Endothelial cell of umbilical vein (primary cell): ENCODE measurements around the gene SDC1. TPM values are rescaled to one million over a fixed set of nuclear protein-coding genes. Genes with fewer than 3 reads are reported as not detected.

Experiments used
- BruUV-seq: library from RNA; stranded (reverse); fragments of 400-500 nt; replicated peaks from 2 replicates; lab custom pipeline; 2021; lab: Mats Ljungman, UMichigan
- CTCF ChIA-PET: fragments of 300-600, 350-600 bp; sonication (Branson Sonifier 250); formaldehyde crosslinking; loops from one replicate; lab custom pipeline; 2021; ENCODE audit warnings: antibody characterized with exemption, inconsistent platforms; lab: Charles Lee
- POLR2A ChIA-PET: fragments of 300-600, 350-600 bp; sonication (Branson Sonifier 250); formaldehyde crosslinking; loops from one replicate; lab custom pipeline; 2021; ENCODE audit warnings: antibody characterized with exemption, inconsistent platforms; lab: Charles Lee
- DNase-seq: peaks from one replicate; pipeline ENCODE4 v3.0.0-alpha.2; 2011; ENCODE audit warnings: low read depth, low spot score
- FAIRE-seq: peaks from 2 replicates; lab custom pipeline; 2011; peaks lifted over from hg19 to GRCh38; lab: Jason Lieb, UNC
- H2AFZ ChIP-seq: 2 replicates; pipeline ENCODE4 v1.6.0; 2012; ENCODE audit warnings: low read depth, low read length, control low read depth, inconsistent platforms
- H3K27ac ChIP-seq: 2 replicates; pipeline ENCODE4 v1.5.1; 2011; ENCODE audit warnings: low read depth, mild to moderate bottlenecking, control low read depth, low read length, moderate library complexity; ENCODE audit not compliant: insufficient read depth
- H3K27me3 ChIP-seq, 2 experiments: 2 replicates each; pipeline versions ENCODE4 v1.6.0 to v1.6.1; 2011; ENCODE audit warnings: low read length in 2 of 2, mixed read lengths in 1 of 2; ENCODE audit not compliant: control insufficient read depth in 2 of 2, insufficient read depth in 2 of 2
- H3K36me3 ChIP-seq, 2 experiments: 2 replicates in 1 of 2; 3 replicates in 1 of 2; pipeline ENCODE4 v1.5.1; 2011; ENCODE audit warnings: low read length in 2 of 2, mild to moderate bottlenecking in 1 of 2, moderate library complexity in 1 of 2; ENCODE audit not compliant: control insufficient read depth in 2 of 2, insufficient read depth in 2 of 2; ENCODE audit errors: extremely low read depth in 1 of 2
- H3K4me1 ChIP-seq: 3 replicates; pipeline ENCODE4 v1.5.1; 2011; ENCODE audit warnings: mild to moderate bottlenecking, low read length; ENCODE audit not compliant: control insufficient read depth, insufficient read depth; ENCODE audit errors: extremely low read depth
- H3K4me2 ChIP-seq: 2 replicates; pipeline ENCODE4 v1.6.1; 2011; ENCODE audit warnings: low read length, control low read depth, mixed read lengths; ENCODE audit not compliant: insufficient read depth
- H3K4me3 ChIP-seq, 3 experiments: fragments of 200-600 bp in 1 of 3; sonication (generic), shearing (Covaris generic) in 1 of 3; replicated peaks in 1 of 3; 2 replicates each; pipeline ENCODE4 v1.5.1; 2011 to 2016; ENCODE audit warnings: control low read depth in 3 of 3, low read length in 3 of 3, mild to moderate bottlenecking in 2 of 3, inconsistent platforms in 1 of 3, low read depth in 1 of 3, moderate library complexity in 1 of 3; ENCODE audit not compliant: insufficient read depth in 1 of 3
- H3K79me2 ChIP-seq: 2 replicates; pipeline ENCODE4 v1.6.0; 2012; ENCODE audit warnings: low read length, inconsistent platforms; ENCODE audit not compliant: control insufficient read depth, insufficient read depth
- H3K9ac ChIP-seq: replicated peaks from 2 replicates; pipeline ENCODE3; 2011; ENCODE audit warnings: low read length, control low read depth; ENCODE audit not compliant: insufficient read depth; ENCODE audit errors: extremely low read depth
- H3K9me1 ChIP-seq: replicated peaks from 3 replicates; pipeline ENCODE4 v1.6.0; 2011; ENCODE audit warnings: mild to moderate bottlenecking, low read length; ENCODE audit not compliant: control insufficient read depth, insufficient read depth; ENCODE audit errors: extremely low read depth
- H3K9me3 ChIP-seq: replicated peaks from 2 replicates; pipeline ENCODE4 v1.5.1; 2012; ENCODE audit warnings: low read length, inconsistent platforms; ENCODE audit not compliant: control insufficient read depth, insufficient read depth
- H4K20me1 ChIP-seq: replicated peaks from 2 replicates; pipeline ENCODE3; 2011; ENCODE audit warnings: mild to moderate bottlenecking, low read length; ENCODE audit not compliant: control insufficient read depth, insufficient read depth; ENCODE audit errors: extremely low read depth
- EZH2 ChIP-seq: IDR thresholded peaks from 2 replicates; pipeline ENCODE4 v1.6.1; 2012; ENCODE audit warnings: borderline replicate concordance, low read depth, mild to moderate bottlenecking, moderate library complexity, low read length, inconsistent platforms; ENCODE audit not compliant: severe bottlenecking
- FOS ChIP-seq: IDR thresholded peaks from 2 replicates; pipeline ENCODE4 v1.6.1; 2011; ENCODE audit warnings: mild to moderate bottlenecking, low read length, moderate library complexity, borderline replicate concordance; ENCODE audit not compliant: insufficient read depth
- GATA2 ChIP-seq: IDR thresholded peaks from 2 replicates; pipeline ENCODE4 v1.7.0; 2011; ENCODE audit warnings: low read depth, mild to moderate bottlenecking, moderate library complexity, mixed read lengths, low read length; ENCODE audit not compliant: insufficient read length, insufficient read depth
- JUN ChIP-seq: IDR thresholded peaks from 2 replicates; pipeline ENCODE4 v1.6.1; 2011; ENCODE audit warnings: borderline replicate concordance, low read depth; ENCODE audit not compliant: insufficient read length, insufficient read depth
- MYC ChIP-seq: IDR thresholded peaks from one replicate; pipeline ENCODE4 v1.6.1; 2011; ENCODE audit warnings: mild to moderate bottlenecking, low read depth, low read length
- POLR2A ChIP-seq: IDR thresholded peaks from 2 replicates; pipeline ENCODE4 v1.6.1; 2012; ENCODE audit warnings: low read depth, mild to moderate bottlenecking, control low read depth, low read length
- POLR2AphosphoS5 ChIP-seq: IDR thresholded peaks from 2 replicates; pipeline ENCODE4 v1.6.1; 2012; ENCODE audit warnings: low read depth, mild to moderate bottlenecking, control low read depth, low read length, moderate library complexity; ENCODE audit not compliant: insufficient read depth
- dilution Hi-C: fragments of 300-500 bp; cut with MboI; formaldehyde crosslinking; loops from one replicate; pipeline ENCODE4 v1.15.0; 2019; ENCODE audit warnings: low sequenced_read_pairs; ENCODE audit not compliant: extremely low pct_ligation_motif_present
- intact Hi-C: fragments of 100-400 bp; cut with micrococcal nuclease; formaldehyde crosslinking; loops from one replicate; pipeline ENCODE4 v1.10.0; 2022
- polyA plus RNA-seq, 4 experiments: library from polyadenylated mRNA; depleted of rRNA in 3 of 4; stranded (reverse) in 3 of 4; unstranded in 1 of 4; fragments of >200 nt; gene quantifications; 2 replicates each; pipeline versions ENCODE4 v1.2.1 to v1.2.3, GENCODE V29; 2011 to 2012; ENCODE audit warnings: missing spikeins in 1 of 4
- total RNA-seq: library from RNA; stranded (reverse); gene quantifications from 2 replicates; pipeline ENCODE4 v1.2.3, GENCODE V29; 2021
- TF ChIP-seq, protein P1 (sequence below), 2 donors: IDR thresholded peaks; 1 replicate in 1 of 2; 2 replicates in 1 of 2; pipeline ENCODE4 v1.5.1; 2011; ENCODE audit warnings: low read length in 2 of 2, mild to moderate bottlenecking in 2 of 2, moderate library complexity in 2 of 2, control low read depth in 1 of 2, inconsistent platforms in 1 of 2, low read depth in 1 of 2; ENCODE audit not compliant: insufficient read depth in 1 of 2; ENCODE audit errors: extremely low read depth in 1 of 2
- TF ChIP-seq, protein P2 (sequence below): IDR thresholded peaks from 2 replicates; pipeline ENCODE4 v1.6.1; 2011; ENCODE audit not compliant: insufficient read depth, insufficient read length

The SDC1 gene
- total and polyA plus RNA-seq, 2 donors (not counting 3 experiments of a cell fraction or from before 2014, with no cell fraction given), result 3.2 to 4.0 TPM

DNA sequence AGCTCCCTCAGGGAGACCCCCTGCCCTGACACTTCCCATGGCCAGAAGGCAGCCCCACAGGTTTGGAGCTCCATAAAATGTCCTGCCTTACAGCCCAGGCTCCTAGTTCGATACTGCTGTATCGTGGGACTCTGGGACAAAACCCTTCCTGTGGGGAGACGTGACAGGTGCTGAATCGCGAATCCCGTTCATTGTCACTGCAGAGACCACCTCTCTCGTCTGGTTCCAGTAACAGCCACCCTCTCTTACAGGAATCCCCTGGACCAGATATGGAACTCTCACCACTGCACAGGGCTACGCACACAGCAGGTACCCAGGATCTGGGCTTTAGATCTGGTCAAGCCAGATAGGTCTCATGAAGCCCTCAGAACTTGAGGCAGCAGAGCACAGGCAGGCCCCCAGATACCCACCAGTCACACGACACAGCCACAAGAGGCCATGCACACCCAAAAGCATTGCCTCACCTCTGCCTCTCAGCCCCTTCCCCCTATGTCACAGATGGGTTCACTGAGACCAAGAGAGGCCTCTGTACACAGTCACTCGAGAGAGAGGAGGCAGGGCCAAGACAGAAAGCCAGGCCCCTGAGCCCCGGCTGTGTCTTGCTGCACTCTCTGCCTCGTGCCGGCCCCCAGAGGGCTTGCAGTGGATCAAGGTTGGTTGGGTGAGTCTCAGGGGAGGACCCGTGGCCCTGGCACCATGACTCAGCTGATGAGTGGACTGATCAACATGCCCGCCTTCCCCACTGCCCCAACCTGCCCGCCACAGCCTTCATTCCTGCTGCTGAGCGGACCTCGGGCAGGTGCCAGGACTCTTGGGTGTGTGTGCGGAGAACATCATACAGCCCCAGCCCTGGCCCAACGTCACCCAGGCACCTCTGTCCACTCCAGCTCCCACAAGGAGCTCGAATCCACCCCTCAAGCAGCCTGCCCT lies 7.6 kb downstream of the SDC1 start:
- TF ChIP-seq EZH2 (no peak), GATA2 (no peak), FOS (no peak), POLR2AphosphoS5 (no peak), POLR2A (no peak), MYC (no peak), JUN (no peak)
- TF ChIP-seq, protein P1, sequence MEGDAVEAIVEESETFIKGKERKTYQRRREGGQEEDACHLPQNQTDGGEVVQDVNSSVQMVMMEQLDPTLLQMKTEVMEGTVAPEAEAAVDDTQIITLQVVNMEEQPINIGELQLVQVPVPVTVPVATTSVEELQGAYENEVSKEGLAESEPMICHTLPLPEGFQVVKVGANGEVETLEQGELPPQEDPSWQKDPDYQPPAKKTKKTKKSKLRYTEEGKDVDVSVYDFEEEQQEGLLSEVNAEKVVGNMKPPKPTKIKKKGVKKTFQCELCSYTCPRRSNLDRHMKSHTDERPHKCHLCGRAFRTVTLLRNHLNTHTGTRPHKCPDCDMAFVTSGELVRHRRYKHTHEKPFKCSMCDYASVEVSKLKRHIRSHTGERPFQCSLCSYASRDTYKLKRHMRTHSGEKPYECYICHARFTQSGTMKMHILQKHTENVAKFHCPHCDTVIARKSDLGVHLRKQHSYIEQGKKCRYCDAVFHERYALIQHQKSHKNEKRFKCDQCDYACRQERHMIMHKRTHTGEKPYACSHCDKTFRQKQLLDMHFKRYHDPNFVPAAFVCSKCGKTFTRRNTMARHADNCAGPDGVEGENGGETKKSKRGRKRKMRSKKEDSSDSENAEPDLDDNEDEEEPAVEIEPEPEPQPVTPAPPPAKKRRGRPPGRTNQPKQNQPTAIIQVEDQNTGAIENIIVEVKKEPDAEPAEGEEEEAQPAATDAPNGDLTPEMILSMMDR (IDR thresholded peaks at IDR 0.05; ENCODE audit: extremely low read depth in 1 of 2, insufficient read depth in 1 of 2, low read depth in 1 of 2, low read length in 2 of 2), result no peak
- TF ChIP-seq, protein P2, sequence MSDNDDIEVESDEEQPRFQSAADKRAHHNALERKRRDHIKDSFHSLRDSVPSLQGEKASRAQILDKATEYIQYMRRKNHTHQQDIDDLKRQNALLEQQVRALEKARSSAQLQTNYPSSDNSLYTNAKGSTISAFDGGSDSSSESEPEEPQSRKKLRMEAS, result no peak
- no peaks in the 10 kb centered on the region for H4K20me1 ChIP-seq
- DNase-seq (no peak), FAIRE-seq (no peak)
- dilution Hi-C loops, result no loop called here
- intact Hi-C loops, result no loop called here
- CTCF ChIA-PET, result no interaction called here
- H3K36me3 ChIP-seq, result no peaks in the 10 kb centered on the region
- no peaks in the 10 kb centered on the region for H3K9me3 ChIP-seq
- H3K4me2 ChIP-seq, result no peak overlapping the region
- POLR2A ChIA-PET, result no interaction called here
- no peak overlapping the region for H3K4me3 ChIP-seq
- H3K79me2 ChIP-seq, result no peaks in the 10 kb centered on the region
- H3K4me1 ChIP-seq, result peaks cover 6% of the 10 kb centered on the region
- no peak overlapping the region for H2AFZ ChIP-seq
- no peak overlapping the region for H3K27ac ChIP-seq
- no TSS peak for BruUV-seq
- H3K27me3 ChIP-seq, result peaks cover under 1 to 6% of the 10 kb centered on the region in 2 experiments
- H3K9ac ChIP-seq, result no peak overlapping the region
- no peaks in the 10 kb centered on the region for H3K9me1 ChIP-seq
